PFSK-1 (cell line): ENCODE data around the gene ANKRD34A.
A peak's percentile ranks its signal among the peaks of the same experiment; 100 is the strongest.

ENCODE experiments used
- POLR2AphosphoS5 ChIP-seq: IDR thresholded peaks from 2 replicates; pipeline ENCODE4 v1.6.1; 2012; ENCODE audit warnings: low read depth, mild to moderate bottlenecking, control low read depth, low read length, moderate library complexity
- TAF1 ChIP-seq: IDR thresholded peaks from 2 replicates; pipeline ENCODE4 v1.6.1; 2012; ENCODE audit warnings: low read length, control low read depth, borderline replicate concordance; ENCODE audit not compliant: insufficient read depth

DNA sequence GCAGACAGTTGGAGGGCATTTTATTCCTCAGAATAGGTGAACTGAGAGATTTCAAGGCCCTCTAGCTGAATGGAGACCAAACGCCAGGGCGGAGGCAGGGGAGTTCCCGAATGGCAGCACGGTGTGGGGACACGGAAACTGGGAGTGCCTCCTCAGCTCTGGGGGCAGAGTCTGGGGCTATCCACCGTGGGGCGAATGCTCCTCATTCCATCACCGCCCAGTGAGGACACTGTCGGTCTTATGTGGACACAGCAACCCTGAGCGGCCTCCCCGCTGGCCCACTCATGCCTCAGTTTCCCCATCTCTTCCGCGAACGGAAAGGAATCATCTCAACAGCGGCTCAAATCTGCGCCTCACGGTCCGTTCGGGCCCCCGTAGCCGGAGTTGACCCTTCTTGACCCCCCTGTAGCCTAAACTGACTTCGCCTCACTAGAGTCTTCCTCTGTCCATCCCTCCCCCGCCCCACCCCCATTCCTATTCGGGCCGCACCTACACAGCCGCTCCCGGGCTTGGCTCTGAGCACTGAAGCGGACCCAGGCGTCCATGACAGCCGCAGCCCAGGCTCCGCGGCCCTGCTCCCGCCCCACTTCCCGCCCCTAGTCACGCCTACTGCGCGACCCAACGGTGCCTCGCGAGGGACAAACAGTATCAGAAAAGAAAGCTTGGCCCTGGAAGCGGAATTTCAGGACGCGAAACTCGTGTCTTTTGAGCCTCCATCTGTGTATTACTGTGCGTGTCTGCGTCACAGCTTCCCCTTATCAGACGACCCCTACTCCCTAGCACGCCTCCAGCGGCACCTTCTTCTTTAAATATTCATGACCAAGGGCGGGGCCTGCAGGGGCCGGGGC lies 46.0 kb downstream of the ANKRD34A start, which contains the start of gene PEX11B:
- TF ChIP-seq POLR2AphosphoS5 (peak; percentile 31), TAF1 (no peak)
